Dermis microvascular lymphatic vessel endothelial cell (primary cell): ENCODE results near the gene FGF14. TPM values are rescaled to one million over a fixed set of nuclear protein-coding genes. Genes with fewer than 3 reads are reported as not detected.

ENCODE experiments used
- DNase-seq, 2 donors: peaks; one replicate each; pipeline versions ENCODE4 v3.0.0 to v3.0.0-alpha.2; 2010; ENCODE audit warnings: low read depth in 2 of 2
- total RNA-seq: library from RNA; depleted of rRNA; stranded (reverse); fragments of >200 nt; gene quantifications from 2 replicates; pipeline ENCODE4 v1.2.1, GENCODE V29; 2014

Gene FGF14
- total RNA-seq, 1 donor from 2014 or later = 2.4 TPM

GRCh38 chr13:101728615-101729014 lies 673.2 kb downstream of the FGF14 start:
- no peak for DNase-seq

- DNase-seq = no peak
Measured at GRCh38 chr13:101728021-101728420, 673.8 kb downstream of the FGF14 start.

GRCh38 chr13:101727118-101727517 lies 674.7 kb downstream of the FGF14 start:
- DNase-seq = no peak

GRCh38 chr13:101726681-101727080 lies 675.2 kb downstream of the FGF14 start:
- DNase-seq = peak in 1 of 2 donors; percentile 12

- no peak for DNase-seq
Measured at GRCh38 chr13:101718496-101718895, 683.4 kb downstream of the FGF14 start.

GRCh38 chr13:101717353-101717752 lies 684.5 kb downstream of the FGF14 start:
- no peak for DNase-seq

- no peak for DNase-seq
Measured at GRCh38 chr13:101714195-101714594, 687.7 kb downstream of the FGF14 start.

GRCh38 chr13:101712026-101712348 lies 689.9 kb downstream of the FGF14 start:
- peak in 1 of 2 donors; percentile 21 for DNase-seq

GRCh38 chr13:101711307-101712025 lies 690.4 kb downstream of the FGF14 start:
- no peak for DNase-seq

GRCh38 chr13:101709952-101710351 lies 691.9 kb downstream of the FGF14 start:
- no peak for DNase-seq

GRCh38 chr13:101708115-101708514 lies 693.7 kb downstream of the FGF14 start:
- DNase-seq = no peak

- no peak for DNase-seq
Measured at GRCh38 chr13:101707659-101708058, 694.2 kb downstream of the FGF14 start.

GRCh38 chr13:101706651-101707050 lies 695.2 kb downstream of the FGF14 start:
- peak; percentile 86 to 90 for DNase-seq

GRCh38 chr13:101703838-101704237 lies 698.0 kb downstream of the FGF14 start:
- no peak for DNase-seq

- no peak for DNase-seq
Measured at GRCh38 chr13:101703081-101703480, 698.8 kb downstream of the FGF14 start.

GRCh38 chr13:101700598-101700997 lies 701.2 kb downstream of the FGF14 start:
- peak in 1 of 2 donors; percentile 42 for DNase-seq

GRCh38 chr13:101698400-101698799 lies 703.4 kb downstream of the FGF14 start:
- no peak for DNase-seq

GRCh38 chr13:101697745-101698144 lies 704.1 kb downstream of the FGF14 start:
- no peak for DNase-seq

GRCh38 chr13:101695870-101696516 lies 705.9 kb downstream of the FGF14 start:
- no peak for DNase-seq

- no peak for DNase-seq
Measured at GRCh38 chr13:101691341-101691860, 710.4 kb downstream of the FGF14 start.

- no peak for DNase-seq
Measured at GRCh38 chr13:101690871-101691270, 711.0 kb downstream of the FGF14 start.

GRCh38 chr13:101686003-101686402 lies 715.8 kb downstream of the FGF14 start:
- DNase-seq = no peak

GRCh38 chr13:101681834-101682233 lies 720.0 kb downstream of the FGF14 start:
- DNase-seq = peak in 1 of 2 donors; percentile 30
